Keratinocyte (primary cell): ENCODE results near the gene TAGLN.

ENCODE experiments used
- EZH2 ChIP-seq: IDR thresholded peaks from one replicate; pipeline ENCODE4 v1.6.1; 2012; ENCODE audit warnings: inconsistent platforms, mild to moderate bottlenecking, low read length, moderate library complexity
- TF ChIP-seq, protein P1 (sequence below), 3 experiments: IDR thresholded peaks in 1 of 3; conservative IDR thresholded peaks in 1 of 3; optimal IDR thresholded peaks in 1 of 3; 2 replicates in 2 of 3; 3 replicates in 1 of 3; pipeline versions ENCODE3 to v1.5.1; 2011; ENCODE audit warnings: low read length in 3 of 3, mild to moderate bottlenecking in 3 of 3, moderate library complexity in 2 of 3, control low read depth in 1 of 3, inconsistent platforms in 1 of 3; ENCODE audit not compliant: insufficient read depth in 2 of 3; ENCODE audit errors: extremely low read depth in 1 of 3

- TF ChIP-seq, protein P1, sequence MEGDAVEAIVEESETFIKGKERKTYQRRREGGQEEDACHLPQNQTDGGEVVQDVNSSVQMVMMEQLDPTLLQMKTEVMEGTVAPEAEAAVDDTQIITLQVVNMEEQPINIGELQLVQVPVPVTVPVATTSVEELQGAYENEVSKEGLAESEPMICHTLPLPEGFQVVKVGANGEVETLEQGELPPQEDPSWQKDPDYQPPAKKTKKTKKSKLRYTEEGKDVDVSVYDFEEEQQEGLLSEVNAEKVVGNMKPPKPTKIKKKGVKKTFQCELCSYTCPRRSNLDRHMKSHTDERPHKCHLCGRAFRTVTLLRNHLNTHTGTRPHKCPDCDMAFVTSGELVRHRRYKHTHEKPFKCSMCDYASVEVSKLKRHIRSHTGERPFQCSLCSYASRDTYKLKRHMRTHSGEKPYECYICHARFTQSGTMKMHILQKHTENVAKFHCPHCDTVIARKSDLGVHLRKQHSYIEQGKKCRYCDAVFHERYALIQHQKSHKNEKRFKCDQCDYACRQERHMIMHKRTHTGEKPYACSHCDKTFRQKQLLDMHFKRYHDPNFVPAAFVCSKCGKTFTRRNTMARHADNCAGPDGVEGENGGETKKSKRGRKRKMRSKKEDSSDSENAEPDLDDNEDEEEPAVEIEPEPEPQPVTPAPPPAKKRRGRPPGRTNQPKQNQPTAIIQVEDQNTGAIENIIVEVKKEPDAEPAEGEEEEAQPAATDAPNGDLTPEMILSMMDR (optimal IDR thresholded peaks at IDR 0.05 in 1 of 3, IDR thresholded peaks at IDR 0.05 in 1 of 3, conservative IDR thresholded peaks at IDR 0.05 in 1 of 3; ENCODE audit: extremely low read depth in 1 of 3, insufficient read depth in 2 of 3, low read length in 3 of 3): no peak
- TF ChIP-seq EZH2: no peak
These were observed 52.3 kb downstream of the TAGLN start for GRCh38 chr11:117251506-117251905.
